Neural progenitor cell (in vitro differentiated cells): Measurements from ENCODE around the gene ATP5PF. TPM values are rescaled to one million over a fixed set of nuclear protein-coding genes. Genes with fewer than 3 reads are reported as not detected.

ENCODE experiments used
- DNase-seq: peaks from one replicate; pipeline ENCODE4 v3.0.0-alpha.2; 2016; ENCODE audit warnings: low spot score
- H2AFZ ChIP-seq: fragments of 200-600 bp; sonication (generic); replicated peaks from 2 replicates; pipeline ENCODE4 v1.6.1; 2016; ENCODE audit warnings: antibody characterized with exemption
- H3F3A ChIP-seq: fragments of 200-600 bp; sonication (generic); 2 replicates; pipeline ENCODE4 v1.6.1; 2016; ENCODE audit warnings: antibody characterized with exemption, low read depth
- H3K27ac ChIP-seq: fragments of 200-600 bp; sonication (generic); 2 replicates; pipeline ENCODE4 v1.5.1; 2016; ENCODE audit warnings: mild to moderate bottlenecking
- H3K27me3 ChIP-seq: fragments of 200-600 bp; sonication (generic); 2 replicates; pipeline ENCODE4 v1.6.1; 2016; ENCODE audit warnings: mild to moderate bottlenecking, moderate library complexity
- H3K36me3 ChIP-seq: fragments of 200-600 bp; sonication (generic); 2 replicates; pipeline ENCODE4 v1.5.1; 2016
- H3K4me1 ChIP-seq: fragments of 200-600 bp; sonication (generic); 2 replicates; pipeline ENCODE4 v1.6.1; 2016; ENCODE audit warnings: mixed run types
- H3K4me2 ChIP-seq: fragments of 200-600 bp; sonication (generic); 2 replicates; pipeline ENCODE4 v1.6.1; 2016
- H3K4me3 ChIP-seq: fragments of 200-600 bp; sonication (generic); 2 replicates; pipeline ENCODE4 v1.5.1; 2016
- H3K79me2 ChIP-seq: fragments of 200-600 bp; sonication (generic); 2 replicates; pipeline ENCODE4 v1.6.1; 2016; ENCODE audit warnings: low read depth
- H3K9ac ChIP-seq: fragments of 200-600 bp; sonication (generic); 2 replicates; pipeline ENCODE4 v1.6.1; 2016
- H3K9me3 ChIP-seq: fragments of 200-600 bp; sonication (generic); 2 replicates; pipeline ENCODE4 v1.5.1; 2016; ENCODE audit warnings: low read depth
- H4K20me1 ChIP-seq: fragments of 200-600 bp; sonication (generic); 2 replicates; pipeline ENCODE4 v1.6.1; 2016; ENCODE audit warnings: low read depth
- H3K27ac Mint-ChIP-seq: 3 replicates; pipeline ENCODE4 v1.8.0; 2021; ENCODE audit warnings: mixed read lengths
- H3K27me3 Mint-ChIP-seq: 2 replicates; pipeline ENCODE4 v1.8.0; 2022; ENCODE audit warnings: low read depth, mild to moderate bottlenecking, inconsistent platforms, moderate library complexity, mixed read lengths; ENCODE audit not compliant: insufficient read depth
- H3K36me3 Mint-ChIP-seq: 3 replicates; pipeline ENCODE4 v1.8.0; 2021; ENCODE audit warnings: mixed read lengths
- H3K4me1 Mint-ChIP-seq: 3 replicates; pipeline ENCODE4 v1.8.0; 2021; ENCODE audit warnings: mixed read lengths
- H3K4me3 Mint-ChIP-seq: 3 replicates; pipeline ENCODE4 v1.8.0; 2021; ENCODE audit warnings: mild to moderate bottlenecking, moderate library complexity, mixed read lengths
- H3K9me3 Mint-ChIP-seq: 3 replicates; pipeline ENCODE4 v1.8.0; 2020; ENCODE audit warnings: mixed read lengths
- CTCF ChIP-seq: fragments of 200-600 bp; sonication (generic); IDR thresholded peaks from 2 replicates; pipeline ENCODE4 v1.5.1; 2017; ENCODE audit warnings: antibody characterized with exemption, mild to moderate bottlenecking
- EZH2 ChIP-seq: fragments of 200-600 bp; sonication (generic); IDR thresholded peaks from 2 replicates; pipeline ENCODE4 v1.6.1; 2017; ENCODE audit warnings: antibody characterized with exemption, mild to moderate bottlenecking, moderate library complexity
- EZH2phosphoT487 ChIP-seq: fragments of 200-600 bp; sonication (generic); IDR thresholded peaks from 2 replicates; pipeline ENCODE4 v1.6.1; 2017; ENCODE audit warnings: antibody characterized with exemption
- total RNA-seq: library from RNA; depleted of rRNA; stranded (reverse); fragments of >200 nt; gene quantifications from 2 replicates; pipeline ENCODE4 v1.2.3, GENCODE V29; 2015; ENCODE audit warnings: low replicate concordance

Gene ATP5PF
- total RNA-seq, 1 donor from 2014 or later: 156 TPM

GRCh38 chr21:25689226-25689625 lies 45.5 kb downstream of the ATP5PF start:
- Histone ChIP-seq H3K4me2 (no peak overlapping the region), H3F3A (no peaks in the 10 kb centered on the region), H3K4me3 (no peak overlapping the region), H4K20me1 (no peaks in the 10 kb centered on the region), H3K9ac (no peak overlapping the region), H3K27ac (no peak overlapping the region), H2AFZ (no peak overlapping the region), H3K9me3 (no peaks in the 10 kb centered on the region), H3K27me3 (no peaks in the 10 kb centered on the region), H3K79me2 (no peaks in the 10 kb centered on the region), H3K4me1 (no peaks in the 10 kb centered on the region), H3K36me3 (no peaks in the 10 kb centered on the region)
- H3K4me3 Mint-ChIP-seq: no peak overlapping the region
- TF ChIP-seq EZH2phosphoT487 (no peak), EZH2 (no peak)
- no peak for DNase-seq
- no peaks in the 10 kb centered on the region for H3K27me3 Mint-ChIP-seq
- no peaks in the 10 kb centered on the region for H3K4me1 Mint-ChIP-seq
- no peaks in the 10 kb centered on the region for H3K9me3 Mint-ChIP-seq
- H3K27ac Mint-ChIP-seq: no peak overlapping the region
- H3K36me3 Mint-ChIP-seq: peaks cover 26% of the 10 kb centered on the region

- no peak overlapping the region for H2AFZ ChIP-seq
- H3K4me2 ChIP-seq: no peak overlapping the region
- H3K4me3 Mint-ChIP-seq: no peak overlapping the region
- no peaks in the 10 kb centered on the region for H3K36me3 ChIP-seq
- no peak for DNase-seq
- H3K27ac ChIP-seq: no peak overlapping the region
- H3K4me3 ChIP-seq: no peak overlapping the region
- no peaks in the 10 kb centered on the region for H3K27me3 Mint-ChIP-seq
- H3K79me2 ChIP-seq: no peaks in the 10 kb centered on the region
- H3K9me3 Mint-ChIP-seq: no peaks in the 10 kb centered on the region
- H3F3A ChIP-seq: no peaks in the 10 kb centered on the region
- H4K20me1 ChIP-seq: no peaks in the 10 kb centered on the region
- peaks cover 19% of the 10 kb centered on the region for H3K36me3 Mint-ChIP-seq
- no peaks in the 10 kb centered on the region for H3K9me3 ChIP-seq
- TF ChIP-seq EZH2phosphoT487 (no peak), EZH2 (no peak), CTCF (no peak)
- no peak overlapping the region for H3K27ac Mint-ChIP-seq
- H3K9ac ChIP-seq: no peak overlapping the region
- H3K4me1 Mint-ChIP-seq: no peaks in the 10 kb centered on the region
- H3K27me3 ChIP-seq: no peaks in the 10 kb centered on the region
- no peaks in the 10 kb centered on the region for H3K4me1 ChIP-seq
Observed at GRCh38 chr21:25688275-25689155, 46.2 kb downstream of the ATP5PF start.

- Histone ChIP-seq H3K9me3 (no peaks in the 10 kb centered on the region), H4K20me1 (no peaks in the 10 kb centered on the region), H3K4me3 (no peak overlapping the region), H3F3A (no peaks in the 10 kb centered on the region), H2AFZ (no peak overlapping the region), H3K4me2 (no peak overlapping the region), H3K36me3 (no peaks in the 10 kb centered on the region), H3K27ac (no peak overlapping the region), H3K4me1 (no peaks in the 10 kb centered on the region), H3K27me3 (no peaks in the 10 kb centered on the region), H3K9ac (no peak overlapping the region), H3K79me2 (no peaks in the 10 kb centered on the region)
- Mint-ChIP-seq H3K9me3 (no peaks in the 10 kb centered on the region), H3K27me3 (no peaks in the 10 kb centered on the region), H3K27ac (no peak overlapping the region), H3K4me3 (no peak overlapping the region), H3K36me3 (peaks cover 17% of the 10 kb centered on the region), H3K4me1 (no peaks in the 10 kb centered on the region)
- DNase-seq: no peak
- TF ChIP-seq EZH2: no peak
- TF ChIP-seq CTCF: no peak
- TF ChIP-seq EZH2phosphoT487: no peak
Observed at GRCh38 chr21:25687787-25688186, 46.9 kb downstream of the ATP5PF start.

- Histone ChIP-seq H3K4me3 (no peak overlapping the region), H2AFZ (no peak overlapping the region), H3K4me1 (no peaks in the 10 kb centered on the region), H3K36me3 (no peaks in the 10 kb centered on the region), H3K9ac (no peak overlapping the region), H3K4me2 (no peak overlapping the region), H3K27me3 (no peaks in the 10 kb centered on the region), H3F3A (no peaks in the 10 kb centered on the region), H3K9me3 (no peaks in the 10 kb centered on the region), H3K27ac (no peak overlapping the region), H4K20me1 (no peaks in the 10 kb centered on the region), H3K79me2 (no peaks in the 10 kb centered on the region)
- Mint-ChIP-seq H3K27me3 (peaks cover 3% of the 10 kb centered on the region), H3K9me3 (no peaks in the 10 kb centered on the region), H3K36me3 (peaks cover 18% of the 10 kb centered on the region), H3K27ac (no peak overlapping the region), H3K4me1 (peaks cover 3% of the 10 kb centered on the region), H3K4me3 (no peak overlapping the region)
- no peak for DNase-seq
- TF ChIP-seq CTCF (no peak), EZH2 (no peak), EZH2phosphoT487 (no peak)
Observed at GRCh38 chr21:25682382-25682781, 52.3 kb downstream of the ATP5PF start.
